A549 treated with Hydrocortisone at 1 μM for 4 hours (cell line): ENCODE results near the gene CT47A7. TPM values are rescaled to one million over a fixed set of nuclear protein-coding genes. Genes with fewer than 3 reads are reported as not detected.

Experiments
- total RNA-seq: library from RNA; stranded (reverse); fragments of 200-300 nt; extraction: Qiagen RNA extraction; gene quantifications from 5 replicates; pipeline ENCODE4 v1.2.3, GENCODE V29; 2022

CT47A7 gene
- not detected in 5 replicates for total RNA-seq

GRCh38 chrX:120956500-120956899 lies at the start of gene CT47A7:
Gene CT47A7, minus strand, starts transcription at chrX:120956600. Its CDS starts 255 bp downstream, at chrX:120956345.

DNA sequence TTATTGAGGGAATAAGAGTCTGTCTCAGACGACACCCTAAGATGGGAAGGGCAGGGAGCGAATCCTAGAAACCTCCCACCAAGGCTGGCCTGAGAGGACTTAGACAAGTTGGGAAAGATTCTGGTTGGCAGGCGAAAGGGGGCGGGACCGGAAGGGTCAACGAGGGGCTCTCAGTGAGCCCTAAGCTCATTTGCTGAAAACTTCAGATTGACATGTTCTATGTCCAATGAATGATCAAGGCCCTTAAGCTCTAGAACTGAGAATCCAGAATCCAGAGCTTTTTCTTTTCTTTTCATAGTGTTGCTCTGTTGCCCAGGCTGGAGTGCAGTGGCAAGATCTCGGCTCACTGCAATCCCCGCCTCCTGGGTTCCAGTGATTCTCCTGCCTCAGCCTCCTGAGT lies 29.3 kb upstream of the CT47A7 start, which contains the start of gene CT47A1:
Gene CT47A1, minus strand, starts transcription at position 101 of the 400 bp plus-strand sequence. CDS start 231 bp downstream, outside the sequence.

Other genes with a start within 250 kb of the CT47A7 start
- gene CT47B1, start 80.7 kb downstream of the CT47A7 start, total RNA-seq, result not detected in 5 replicates
- gene CT47A11, start 19.4 kb downstream of the CT47A7 start, total RNA-seq, result not detected in 5 replicates
- not detected in 5 replicates for gene CT47A10, start 14.6 kb downstream of the CT47A7 start, total RNA-seq
- gene CT47A9, start 9.7 kb downstream of the CT47A7 start, total RNA-seq, result not detected in 5 replicates
- gene CT47A8, start 4.9 kb downstream of the CT47A7 start, total RNA-seq, result not detected in 5 replicates
- not detected in 5 replicates for gene CT47A6, start 4.9 kb upstream of the CT47A7 start, total RNA-seq
- gene CT47A5, start 9.7 kb upstream of the CT47A7 start, total RNA-seq, result not detected in 5 replicates
- not detected in 5 replicates for gene CT47A4, start 14.6 kb upstream of the CT47A7 start, total RNA-seq
- not detected in 5 replicates for gene CT47A3, start 19.5 kb upstream of the CT47A7 start, total RNA-seq
- not detected in 5 replicates for gene CT47A2, start 24.3 kb upstream of the CT47A7 start, total RNA-seq
- gene CT47A1, start 29.2 kb upstream of the CT47A7 start, total RNA-seq, result not detected in 5 replicates
- 1.6 to 3.4 TPM (median 2.2 TPM) in 5 replicates for gene GLUD2, start 91.0 kb upstream of the CT47A7 start, total RNA-seq